Activated CD4-positive, alpha-beta T cell treated with anti-CD3 and anti-CD28 coated beads, Interleukin-10, Interleukin-2, amounts not matched to agents 100 ng/mL and 50 ng/mL, durations not matched to agents 16 hours and 8 hours (primary cell): ENCODE results near the gene OPRL1.

ENCODE experiments used
- DNase-seq: peaks from one replicate; pipeline ENCODE4 v3.0.0-alpha.2; 2020

Gene OPRL1

DNA sequence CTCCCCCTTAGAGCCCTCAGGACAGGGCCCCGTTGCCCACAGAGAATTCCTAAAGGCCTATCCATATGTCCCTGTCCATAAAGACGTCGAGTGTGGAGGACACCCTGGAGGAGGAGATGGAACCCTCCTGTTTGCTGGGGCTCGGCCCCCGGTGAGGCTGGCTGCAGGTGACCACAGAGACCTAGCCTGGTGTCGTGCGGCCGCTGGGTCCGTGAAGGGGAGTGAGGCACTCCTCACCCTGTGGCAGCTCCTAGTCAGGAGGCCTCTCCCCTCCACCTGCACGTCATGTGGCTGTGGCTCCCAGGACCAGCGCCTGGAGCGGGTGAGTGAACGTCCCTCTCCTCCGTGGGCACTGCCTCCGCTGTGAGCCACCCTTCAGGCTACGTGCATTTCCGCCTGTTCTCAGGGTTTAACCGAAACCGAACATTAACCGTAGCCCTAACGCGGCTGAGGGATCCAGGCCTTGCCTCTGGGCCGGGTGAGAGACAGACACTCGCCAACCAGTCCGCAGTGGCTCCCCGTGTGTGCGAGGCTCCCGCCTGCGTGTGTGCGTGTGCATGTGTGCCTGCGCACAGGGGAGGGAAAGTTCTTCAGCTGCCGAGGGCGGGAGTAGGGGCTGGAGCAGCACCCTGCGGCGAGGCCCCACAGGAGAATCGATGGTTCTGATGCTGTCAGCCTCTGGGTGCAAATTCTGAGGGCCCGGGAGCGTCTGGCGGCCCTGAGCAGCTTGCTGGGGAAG is 22.8 kb upstream of the OPRL1 start:
- no peak for DNase-seq

DNA sequence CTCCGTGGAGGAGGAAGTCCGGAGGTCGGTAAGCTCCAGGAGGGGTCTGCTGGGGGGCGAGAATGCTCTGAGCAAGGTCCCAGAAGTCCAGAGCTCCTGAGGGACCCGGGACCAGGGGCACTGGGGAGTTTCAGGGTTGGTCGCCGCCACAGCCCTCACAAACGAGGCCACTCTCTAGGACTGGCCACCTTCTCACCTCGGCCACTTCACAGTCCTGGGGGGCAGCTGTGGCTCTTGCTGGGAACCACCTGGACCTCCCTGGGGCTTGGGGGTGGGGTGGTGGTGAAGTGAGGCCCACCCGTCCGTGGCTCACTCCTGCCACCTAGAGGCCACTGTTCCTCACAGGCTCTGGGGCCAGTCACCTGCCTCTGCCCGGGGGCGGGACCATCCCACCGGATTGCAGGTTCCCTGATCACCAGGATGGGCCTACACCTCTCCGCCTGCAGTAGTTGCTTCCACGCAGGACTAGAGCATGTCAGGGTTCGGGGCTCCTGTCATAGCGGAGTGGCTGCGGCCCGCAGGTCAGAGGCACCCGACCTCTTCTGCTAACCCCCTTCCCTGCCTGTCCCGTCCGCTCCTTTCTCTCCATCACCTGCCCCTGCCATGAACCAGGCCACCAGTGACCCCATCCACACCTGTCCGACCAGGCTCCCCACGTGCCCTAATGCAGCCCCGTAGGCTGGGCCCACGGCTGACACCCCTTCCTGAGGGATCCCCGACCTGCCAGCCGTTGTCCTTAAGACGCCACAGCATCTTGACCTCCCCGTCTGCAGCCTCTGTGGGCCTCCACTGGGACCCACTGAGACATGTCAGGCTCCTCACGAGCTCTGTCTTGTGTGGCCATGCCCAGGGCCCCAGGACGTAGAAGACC is 22.0 kb upstream of the OPRL1 start:
- peak; percentile 84 for DNase-seq

DNA sequence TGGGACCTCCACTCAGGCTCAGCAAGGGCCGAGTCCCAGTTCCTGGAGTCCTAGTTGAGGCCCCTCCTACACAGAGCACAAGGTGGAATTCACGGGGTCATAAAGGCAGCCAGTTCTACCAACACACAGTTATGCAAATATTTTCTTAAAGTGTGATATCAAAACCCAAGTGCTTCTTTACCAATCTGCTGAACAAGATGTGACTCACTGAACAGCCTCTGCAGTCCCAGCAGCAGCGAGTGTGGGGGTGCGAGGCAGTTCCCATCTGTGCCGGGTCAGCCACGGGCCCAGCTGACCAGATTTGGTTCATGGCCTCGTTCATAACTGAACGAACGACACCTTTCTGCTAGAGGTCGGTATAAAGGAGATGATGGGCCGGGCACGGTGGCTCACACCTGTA is 21.3 kb upstream of the OPRL1 start:
- no peak for DNase-seq

DNA sequence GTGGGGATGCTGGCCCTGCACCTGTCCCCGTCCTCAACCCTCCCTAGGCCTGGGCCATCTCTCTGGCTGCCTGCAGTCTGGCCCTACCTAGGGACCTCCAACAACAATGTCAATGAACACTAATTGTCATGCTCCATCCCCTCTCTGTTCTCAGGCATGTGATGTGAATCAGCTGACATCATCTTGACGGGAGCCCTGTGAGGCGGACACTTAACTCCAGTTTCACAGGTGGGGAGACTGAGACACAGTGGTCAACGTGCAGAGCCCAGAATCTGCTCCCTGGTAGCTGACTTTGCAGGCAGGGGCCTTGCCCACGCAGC is 17.6 kb upstream of the OPRL1 start:
- no peak for DNase-seq

DNA sequence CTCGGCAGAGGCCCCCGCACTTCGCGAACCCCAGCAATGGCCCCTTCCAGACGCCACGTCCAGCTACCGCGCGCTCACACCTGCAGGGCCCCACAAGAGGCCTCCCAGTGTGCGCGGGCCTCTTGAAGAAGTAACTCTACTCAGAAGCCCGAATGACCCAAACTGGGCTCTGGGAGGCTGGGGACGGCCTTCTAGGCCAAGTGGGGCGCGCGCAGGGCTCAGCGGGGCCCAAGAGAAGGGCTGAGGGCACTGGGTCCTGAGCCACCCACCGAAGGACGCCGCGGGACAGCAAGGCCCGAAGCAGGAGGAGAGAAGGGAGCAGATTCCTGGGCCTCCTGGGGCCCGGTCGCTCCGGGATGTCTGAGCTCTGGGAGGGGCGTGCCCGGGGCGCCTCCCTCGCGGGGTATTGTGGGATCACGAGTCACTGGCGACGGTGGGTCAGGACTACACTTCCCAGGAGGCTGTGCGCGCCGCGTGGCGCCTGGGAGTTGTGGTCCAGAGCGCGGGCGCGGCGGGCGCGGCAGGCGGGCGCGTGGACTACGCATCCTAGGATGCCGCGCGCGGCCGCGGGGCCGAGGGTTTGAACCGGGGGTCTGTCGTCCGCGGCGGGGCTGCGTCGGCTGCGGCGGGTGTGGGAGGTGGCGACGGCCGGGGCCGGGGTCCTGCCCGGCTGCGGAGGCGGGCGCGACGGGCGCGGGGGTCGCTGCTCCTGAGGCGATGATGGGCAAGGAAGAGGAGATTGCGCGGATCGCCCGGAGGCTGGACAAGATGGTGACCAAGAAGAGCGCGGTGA is 17.1 kb upstream of the OPRL1 start, which contains the start of gene TCEA2:
Gene TCEA2, plus strand, starts transcription at position 603 of the 793 bp plus-strand sequence. Its CDS starts 115 bp downstream, at position 718.
- DNase-seq: peak; percentile 98

DNA sequence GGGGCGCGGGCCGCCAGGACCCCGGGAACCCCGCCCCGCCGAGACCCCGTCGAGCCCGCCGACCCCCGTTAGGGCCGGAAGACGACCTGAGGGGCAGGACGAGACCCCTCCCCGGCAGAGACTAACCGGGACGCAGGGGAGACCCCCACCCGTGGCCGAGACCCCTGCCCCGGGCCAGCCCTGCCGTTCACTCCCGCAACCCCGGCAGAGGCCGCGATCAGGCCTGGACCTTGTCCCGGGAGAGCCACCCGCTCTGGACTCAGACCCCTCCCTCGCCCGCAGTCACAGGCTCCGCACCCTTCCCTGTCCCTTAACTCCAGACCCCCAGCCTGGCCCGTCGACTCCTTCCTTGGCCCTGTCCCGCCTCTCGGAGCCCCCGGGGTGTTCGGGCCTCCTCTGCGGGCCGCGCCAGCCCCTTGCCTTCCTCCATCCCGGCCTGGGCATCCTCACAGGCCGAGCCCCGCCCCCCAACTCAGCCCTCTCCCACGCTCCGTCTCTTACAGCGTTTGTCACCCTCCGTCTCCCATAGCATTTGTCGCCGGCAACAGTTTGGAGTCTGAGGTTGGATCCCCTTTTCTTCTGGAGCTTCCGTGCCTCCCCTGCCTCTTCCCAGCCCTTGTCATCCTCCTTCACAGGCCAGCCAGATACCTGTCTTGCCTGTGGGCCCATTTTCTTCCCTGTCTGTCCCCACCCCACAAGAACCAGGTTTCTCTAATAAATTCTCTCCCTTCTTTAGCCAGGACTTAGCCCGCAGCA is 16.3 kb upstream of the OPRL1 start:
- no peak for DNase-seq

DNA sequence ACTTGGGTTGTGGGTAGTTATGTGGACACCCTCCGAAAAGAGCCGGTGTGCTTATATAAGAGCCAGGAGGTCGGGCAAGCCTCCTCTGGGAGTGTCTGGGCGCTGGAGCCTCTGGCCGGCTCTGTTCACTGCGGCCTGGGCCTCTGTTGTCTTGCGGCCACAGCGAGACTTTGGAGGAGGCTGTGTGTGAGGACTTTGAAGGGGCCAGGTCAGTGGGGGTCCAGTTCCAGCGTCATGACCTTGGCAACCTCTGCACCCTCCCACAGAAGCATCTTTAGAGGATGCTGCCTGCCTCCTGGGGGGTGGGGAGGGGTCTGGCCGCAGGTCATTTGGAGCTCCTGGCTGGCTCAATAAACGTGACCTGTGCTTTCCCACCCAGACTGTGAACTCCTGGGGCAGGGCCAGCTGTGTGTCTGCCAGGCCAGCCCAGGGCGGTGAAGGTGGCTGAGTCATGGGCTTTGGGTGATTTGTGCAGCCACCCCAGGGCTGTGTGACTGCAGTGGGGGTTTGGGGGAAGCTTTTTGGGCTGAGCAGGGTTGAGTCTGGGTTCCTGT is 15.7 kb upstream of the OPRL1 start:
- no peak for DNase-seq

DNA sequence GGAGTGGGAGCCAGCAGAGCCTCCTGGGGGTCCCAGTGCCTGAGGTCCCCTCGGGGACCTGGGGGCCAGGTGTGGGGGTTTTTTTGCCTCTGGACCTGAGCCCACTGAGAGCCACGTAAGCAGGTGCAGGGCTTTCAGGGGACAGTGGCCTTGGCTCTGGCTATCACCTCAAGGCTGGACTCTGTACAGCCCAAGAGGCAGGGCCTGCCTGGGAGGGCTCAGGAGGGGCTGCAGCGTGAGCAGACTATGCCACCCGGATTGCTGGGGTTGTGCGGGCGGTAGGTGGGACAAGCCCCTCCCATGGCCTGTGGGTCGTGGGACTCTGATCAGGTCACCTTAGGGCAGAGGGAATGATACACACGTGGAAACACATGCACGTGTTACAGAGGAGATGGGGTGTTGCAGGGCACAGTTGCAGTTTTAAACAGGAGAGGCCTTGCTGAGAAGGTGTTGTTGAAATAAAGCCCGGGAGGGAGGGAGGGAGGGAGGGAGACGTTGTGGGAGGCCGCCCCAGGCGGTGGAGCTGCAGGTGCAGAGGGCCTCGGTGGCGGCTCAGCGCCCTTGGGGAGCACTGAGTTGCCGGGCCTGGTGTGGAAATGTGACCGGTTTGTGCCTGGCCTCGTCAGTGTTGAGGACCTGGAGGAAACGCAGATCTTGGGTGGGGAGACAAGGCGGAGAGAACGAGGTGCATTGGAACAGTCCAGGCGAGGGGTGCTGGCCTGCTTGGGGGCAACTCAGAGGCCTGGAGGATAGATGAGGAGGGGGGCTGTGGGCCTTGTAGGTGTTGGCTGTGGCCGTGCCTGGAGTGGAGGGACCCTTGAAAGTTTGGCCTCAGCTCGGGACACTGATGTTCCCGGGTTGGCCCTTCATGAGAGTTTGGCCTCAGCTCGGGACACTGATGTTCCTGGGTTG is 14.6 kb upstream of the OPRL1 start:
- DNase-seq: no peak

DNA sequence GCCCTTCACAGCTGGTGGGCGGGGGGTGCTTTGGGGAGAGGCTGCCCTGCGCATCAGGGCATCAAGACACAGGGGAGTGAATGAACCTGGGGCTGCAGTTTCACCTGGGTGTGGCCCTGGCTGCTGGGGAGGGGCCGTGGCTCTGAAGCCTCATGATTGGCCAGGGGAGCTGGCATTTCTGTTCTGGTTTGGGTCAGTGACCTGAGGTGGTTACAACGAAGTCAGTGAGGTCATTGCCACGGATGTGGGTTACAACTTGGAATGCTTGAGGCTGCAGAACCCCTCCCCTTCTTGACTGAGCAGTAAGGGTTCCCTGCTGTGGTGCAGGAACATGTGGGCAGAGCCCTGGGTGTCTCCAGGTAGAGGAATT is 13.9 kb upstream of the OPRL1 start:
- DNase-seq: peak; percentile 90

DNA sequence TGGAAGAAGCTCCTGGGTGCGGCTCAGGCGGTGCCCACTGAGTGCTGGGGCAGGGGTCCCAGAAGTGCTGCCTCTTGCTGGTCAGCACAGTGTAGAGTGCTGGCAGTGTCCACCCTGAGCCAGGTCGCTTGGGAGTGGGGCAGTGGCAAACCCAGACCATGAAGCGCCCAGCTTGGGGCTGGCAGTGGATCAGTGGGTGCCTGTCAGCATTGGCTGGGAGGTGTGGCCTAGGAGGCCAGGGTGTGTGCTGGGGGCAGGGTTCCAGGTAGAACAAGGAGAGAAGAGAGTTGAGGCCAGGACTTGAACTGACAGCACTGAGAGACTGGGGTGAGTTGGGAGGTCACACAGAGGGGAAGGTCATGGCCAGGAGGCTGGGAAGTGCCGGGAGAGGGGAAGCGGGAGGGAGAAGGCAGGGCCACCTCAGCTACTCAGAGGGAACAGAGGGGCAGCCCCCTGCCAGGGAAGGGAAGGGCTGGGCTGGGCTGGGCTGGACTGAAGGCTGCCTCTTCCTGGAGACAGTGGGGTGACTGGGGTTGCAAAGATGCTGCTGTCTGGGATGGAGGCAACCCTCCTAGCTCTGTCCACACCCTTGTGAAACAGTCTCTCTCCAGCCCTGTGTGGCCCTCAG is 12.8 kb upstream of the OPRL1 start:
- DNase-seq: no peak

DNA sequence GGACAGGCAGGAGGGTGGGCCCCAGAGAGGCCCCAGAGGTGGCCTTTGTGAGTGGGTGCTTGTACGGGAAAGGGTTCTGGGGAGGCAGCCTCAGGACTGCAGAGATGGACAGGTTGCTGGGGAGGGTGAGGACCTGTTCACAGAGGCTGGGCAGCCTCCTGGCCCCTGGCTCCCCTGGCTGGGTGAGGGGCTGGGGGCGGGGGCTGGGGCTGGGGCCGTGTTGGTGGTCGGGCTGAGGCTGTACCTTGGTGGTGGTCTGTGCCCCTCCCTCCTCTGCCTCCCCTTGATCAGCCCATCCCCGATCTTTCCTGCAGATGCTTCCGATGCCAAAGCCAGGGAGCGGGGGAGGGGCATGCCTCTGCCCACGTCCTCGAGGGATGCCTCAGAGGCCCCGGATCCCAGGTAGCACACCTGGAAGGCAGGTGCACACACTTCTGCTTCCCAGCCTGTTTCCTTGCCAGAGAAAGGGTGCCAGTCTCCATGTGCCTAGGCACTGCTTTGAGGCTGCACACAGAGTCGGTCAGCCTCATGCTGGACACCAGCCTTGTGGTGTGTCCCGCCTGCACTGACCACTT is 12.1 kb upstream of the OPRL1 start:
- no peak for DNase-seq

DNA sequence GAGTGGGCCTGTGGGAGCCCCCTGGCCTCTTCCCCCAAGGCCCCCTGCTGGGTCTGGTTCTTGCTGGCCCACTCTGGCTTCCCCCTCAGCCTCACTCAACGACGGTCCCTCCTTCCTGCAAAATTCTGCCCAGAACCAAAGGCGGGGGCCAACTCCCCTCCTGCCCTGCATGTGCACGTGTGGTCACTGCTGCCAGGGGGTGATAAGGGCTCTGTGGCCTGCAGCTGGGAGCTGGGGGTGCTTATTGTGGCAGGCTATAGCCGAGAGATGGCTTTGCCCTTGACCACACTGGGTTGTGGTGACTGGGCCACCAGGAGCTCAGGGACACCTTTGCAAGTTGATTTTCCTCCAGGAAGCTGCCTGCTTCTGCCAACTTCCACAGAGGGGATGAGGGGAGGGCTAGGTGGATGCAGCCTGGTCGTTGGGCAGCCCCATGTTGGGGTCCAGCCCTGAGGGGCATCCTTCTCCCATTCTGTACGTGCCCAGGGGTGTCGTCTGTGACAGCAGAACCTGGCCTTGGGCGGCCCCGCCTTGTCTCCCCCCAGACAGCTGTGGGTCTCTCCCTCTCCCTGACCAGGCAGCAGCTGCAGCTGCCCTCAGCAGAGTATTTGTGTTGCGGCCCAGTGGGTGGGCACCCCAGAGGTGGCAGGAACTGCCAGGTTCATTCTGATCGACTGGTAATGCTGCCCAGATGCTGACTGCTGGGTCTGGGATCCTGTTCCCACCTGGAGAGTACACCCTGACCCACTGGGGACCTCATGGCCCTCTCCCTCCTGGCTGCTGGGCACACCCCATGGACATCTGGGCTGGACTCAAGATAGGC is 11.3 kb upstream of the OPRL1 start:
- DNase-seq: no peak

DNA sequence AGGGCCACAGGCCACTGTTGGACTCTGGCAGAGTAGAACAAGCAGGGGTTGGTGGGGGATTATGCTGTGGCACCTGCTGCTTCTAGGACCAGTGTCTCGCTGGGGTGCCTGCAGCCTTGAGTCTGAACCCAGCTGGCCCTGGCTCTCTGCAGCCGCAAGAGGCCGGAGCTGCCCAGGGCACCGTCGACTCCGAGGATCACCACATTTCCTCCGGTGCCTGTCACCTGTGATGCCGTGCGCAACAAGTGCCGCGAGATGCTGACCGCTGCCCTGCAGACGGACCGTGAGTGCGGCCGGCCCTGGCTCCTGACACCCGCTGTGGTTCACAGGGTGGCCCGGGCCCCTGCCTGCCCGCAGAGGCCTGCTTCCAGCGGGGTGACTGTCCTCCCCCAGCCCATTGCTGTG is 10.7 kb upstream of the OPRL1 start:
- DNase-seq: no peak

DNA sequence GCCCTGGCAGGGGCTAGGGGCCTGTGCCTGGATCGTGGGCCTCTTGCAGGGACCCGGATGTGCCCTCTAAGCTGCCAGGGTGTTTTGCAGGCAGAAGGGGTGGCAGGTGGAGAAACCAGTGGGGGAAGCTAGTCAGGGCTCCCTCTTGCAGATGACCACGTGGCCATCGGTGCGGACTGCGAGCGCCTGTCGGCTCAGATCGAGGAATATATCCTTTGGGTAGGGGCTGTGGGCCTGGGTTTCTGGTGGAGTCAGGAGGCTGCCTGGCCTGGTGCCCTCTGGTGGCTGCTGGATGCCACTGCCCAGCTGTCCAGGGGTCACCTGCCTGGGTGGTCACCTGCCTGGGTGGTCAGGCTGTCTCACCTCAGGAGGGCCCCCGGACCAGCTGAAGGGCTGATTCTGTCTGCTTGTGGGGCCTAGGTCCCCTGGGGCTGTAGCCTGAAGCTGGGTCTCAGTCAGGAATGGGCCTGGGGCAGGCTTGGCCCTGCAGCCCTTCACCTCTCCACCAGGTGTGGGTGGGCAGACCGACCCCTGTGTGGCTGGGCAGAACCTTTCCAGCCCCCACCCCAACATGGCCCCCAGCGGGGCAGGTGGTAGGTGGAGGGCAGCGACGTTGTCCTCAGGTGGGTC is 10.2 kb upstream of the OPRL1 start:
- no peak for DNase-seq

DNA sequence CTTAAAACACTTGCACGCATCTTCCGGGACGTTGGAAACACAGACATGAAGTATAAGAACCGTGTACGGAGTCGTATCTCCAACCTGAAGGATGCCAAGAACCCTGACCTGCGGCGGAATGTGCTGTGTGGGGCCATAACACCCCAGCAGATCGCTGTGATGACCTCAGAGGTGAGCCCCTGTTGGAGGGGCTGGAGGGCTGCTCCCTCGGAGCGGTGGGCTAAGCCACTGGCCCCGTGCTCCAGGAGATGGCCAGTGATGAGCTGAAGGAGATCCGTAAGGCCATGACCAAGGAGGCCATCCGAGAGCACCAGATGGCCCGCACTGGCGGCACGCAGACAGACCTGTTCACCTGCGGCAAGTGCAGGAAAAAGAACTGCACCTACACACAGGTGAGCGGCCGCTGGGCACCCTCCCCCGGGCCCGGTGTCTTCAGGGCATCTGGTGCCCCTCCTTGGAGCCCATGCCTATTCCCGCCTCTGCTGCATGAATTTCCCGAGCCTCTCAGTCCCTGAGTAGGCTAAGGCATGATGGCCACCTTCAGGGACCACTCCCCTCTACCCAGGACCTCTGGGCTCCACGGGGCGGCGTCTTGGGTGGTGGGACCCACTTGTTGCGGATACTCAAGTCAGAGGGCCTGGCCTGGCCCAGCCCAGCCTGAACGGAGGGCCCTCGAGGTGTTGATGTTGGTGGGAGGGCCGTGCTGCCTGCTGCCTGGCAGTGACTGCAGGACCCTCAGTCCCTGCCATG is 9.5 kb upstream of the OPRL1 start:
- no peak for DNase-seq

DNA sequence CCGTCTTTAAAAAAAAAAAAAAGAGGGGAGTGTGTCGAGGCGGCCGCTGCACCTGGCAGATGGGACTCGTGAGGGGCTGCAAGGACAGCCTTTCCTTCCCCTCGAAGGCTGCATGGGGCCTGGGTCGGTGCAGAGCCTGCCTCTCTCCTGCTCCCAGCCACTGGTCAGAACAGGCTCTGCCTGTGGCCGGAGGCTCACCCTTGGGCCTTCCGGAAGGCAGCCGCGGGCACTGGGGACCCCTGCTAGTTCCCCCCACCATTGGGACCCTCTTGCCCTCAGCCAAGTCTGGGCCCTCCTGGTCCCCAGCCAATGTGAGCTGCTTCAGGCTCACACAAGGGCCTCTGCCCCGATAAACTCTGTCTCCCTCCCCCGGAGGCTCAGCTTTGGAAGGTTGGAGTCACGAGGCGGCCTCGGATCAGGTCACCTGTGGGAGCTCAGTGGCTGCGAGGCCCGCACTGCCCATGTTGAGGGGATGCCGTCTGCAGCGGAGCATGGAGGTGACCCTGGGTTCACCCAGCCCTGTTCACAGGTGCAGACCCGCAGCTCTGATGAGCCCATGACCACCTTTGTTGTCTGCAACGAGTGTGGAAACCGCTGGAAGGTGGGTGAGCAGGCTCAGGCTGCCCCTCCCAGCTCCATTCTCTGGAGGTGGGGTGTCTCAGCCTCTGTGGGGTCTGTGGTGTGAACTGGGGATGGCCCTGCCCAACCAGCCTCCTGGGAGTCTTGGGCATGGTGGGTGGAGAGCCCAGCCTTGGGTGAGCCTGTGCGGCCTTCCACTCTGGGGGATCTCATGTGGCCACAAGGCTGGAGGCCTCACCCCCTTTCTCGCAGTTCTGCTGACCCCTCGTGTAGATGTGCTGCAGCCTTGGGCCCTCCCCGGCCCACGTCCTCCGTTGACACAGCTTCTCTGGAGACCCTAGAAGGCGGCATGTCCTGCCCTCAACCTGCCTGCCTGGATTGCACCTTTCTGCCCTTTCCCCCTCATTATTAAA is 8.2 kb upstream of the OPRL1 start:
- no peak for DNase-seq

DNA sequence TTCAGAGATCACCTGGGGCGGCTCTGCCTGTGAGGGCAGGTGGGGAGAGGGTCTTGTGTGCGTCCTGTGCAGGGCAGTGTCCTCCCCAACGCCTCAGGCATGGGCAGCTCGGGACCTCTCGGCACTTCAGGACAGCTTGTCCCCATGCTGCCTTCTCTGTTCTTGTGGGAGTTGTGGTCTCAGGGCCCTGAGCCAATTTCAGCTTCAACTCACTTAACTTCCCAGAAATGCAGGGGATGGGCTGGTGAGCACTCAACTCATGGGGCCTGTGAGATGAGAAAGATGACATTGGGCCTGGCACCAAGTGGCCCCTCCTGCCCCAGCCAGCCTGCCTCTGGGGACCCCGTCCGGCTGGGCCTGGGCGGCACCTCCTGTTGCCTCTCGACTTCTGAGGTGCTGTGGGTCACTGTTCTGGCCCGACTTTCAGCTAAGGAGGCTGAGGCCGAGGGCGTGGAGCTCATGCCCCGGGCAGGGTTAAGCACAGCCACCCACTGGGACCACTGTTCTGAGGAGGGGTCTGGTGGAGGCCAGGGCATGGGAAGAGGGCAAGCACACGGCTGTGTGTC is 7.3 kb upstream of the OPRL1 start:
- no peak for DNase-seq
